ENCODE results near the gene AFG1L.

DNA sequence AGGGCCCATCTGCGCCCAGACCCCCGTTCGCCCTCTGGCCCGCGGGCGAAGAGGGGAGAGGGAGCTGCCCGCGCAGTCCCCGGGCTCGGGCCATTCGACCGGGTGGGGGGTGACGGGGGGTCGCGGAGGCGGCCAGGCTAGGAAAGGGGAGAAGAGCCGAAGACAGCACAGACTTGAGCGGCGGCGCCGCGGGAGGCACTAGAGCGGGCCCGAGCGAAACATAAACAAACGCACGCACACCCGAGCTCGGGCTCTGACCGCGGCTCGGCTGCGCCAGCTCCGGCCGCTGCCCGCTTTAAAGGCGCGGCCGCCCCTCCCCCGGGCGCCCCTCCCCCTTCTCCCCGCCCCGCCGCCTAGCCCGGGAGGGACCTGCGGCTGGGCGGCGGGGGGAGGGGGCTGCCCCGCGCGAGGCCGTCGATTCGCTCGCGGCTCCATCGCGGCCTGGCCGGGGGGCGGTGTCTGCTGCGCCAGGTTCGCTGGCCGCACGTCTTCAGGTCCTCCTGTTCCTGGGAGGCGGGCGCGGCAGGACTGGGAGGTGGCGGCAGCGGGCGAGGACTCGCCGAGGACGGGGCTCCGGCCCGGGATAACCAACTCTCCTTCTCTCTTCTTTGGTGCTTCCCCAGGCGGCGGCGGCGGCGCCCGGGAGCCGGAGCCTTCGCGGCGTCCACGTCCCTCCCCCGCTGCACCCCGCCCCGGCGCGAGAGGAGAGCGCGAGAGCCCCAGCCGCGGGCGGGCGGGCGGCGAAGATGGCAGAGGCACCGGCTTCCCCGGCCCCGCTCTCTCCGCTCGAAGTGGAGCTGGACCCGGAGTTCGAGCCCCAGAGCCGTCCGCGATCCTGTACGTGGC lies 265.8 kb downstream of the AFG1L start, which contains the start of gene FOXO3:
- no peak; the same call in 1 of the 2 replicates for TF ChIP-seq FOXJ3 (CRISPR knock-in tag; IDR thresholded peaks at IDR 0.05)
- no peak for TF ChIP-seq EZH2phosphoT487 (IDR thresholded peaks at IDR 0.05; ENCODE audit: borderline replicate concordance, low read depth)
- TF ChIP-seq, protein P1, sequence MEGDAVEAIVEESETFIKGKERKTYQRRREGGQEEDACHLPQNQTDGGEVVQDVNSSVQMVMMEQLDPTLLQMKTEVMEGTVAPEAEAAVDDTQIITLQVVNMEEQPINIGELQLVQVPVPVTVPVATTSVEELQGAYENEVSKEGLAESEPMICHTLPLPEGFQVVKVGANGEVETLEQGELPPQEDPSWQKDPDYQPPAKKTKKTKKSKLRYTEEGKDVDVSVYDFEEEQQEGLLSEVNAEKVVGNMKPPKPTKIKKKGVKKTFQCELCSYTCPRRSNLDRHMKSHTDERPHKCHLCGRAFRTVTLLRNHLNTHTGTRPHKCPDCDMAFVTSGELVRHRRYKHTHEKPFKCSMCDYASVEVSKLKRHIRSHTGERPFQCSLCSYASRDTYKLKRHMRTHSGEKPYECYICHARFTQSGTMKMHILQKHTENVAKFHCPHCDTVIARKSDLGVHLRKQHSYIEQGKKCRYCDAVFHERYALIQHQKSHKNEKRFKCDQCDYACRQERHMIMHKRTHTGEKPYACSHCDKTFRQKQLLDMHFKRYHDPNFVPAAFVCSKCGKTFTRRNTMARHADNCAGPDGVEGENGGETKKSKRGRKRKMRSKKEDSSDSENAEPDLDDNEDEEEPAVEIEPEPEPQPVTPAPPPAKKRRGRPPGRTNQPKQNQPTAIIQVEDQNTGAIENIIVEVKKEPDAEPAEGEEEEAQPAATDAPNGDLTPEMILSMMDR (IDR thresholded peaks at IDR 0.05), result no peak
- TF ChIP-seq, protein P2, sequence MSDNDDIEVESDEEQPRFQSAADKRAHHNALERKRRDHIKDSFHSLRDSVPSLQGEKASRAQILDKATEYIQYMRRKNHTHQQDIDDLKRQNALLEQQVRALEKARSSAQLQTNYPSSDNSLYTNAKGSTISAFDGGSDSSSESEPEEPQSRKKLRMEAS (IDR thresholded peaks at IDR 0.05; ENCODE audit: low read depth), result no peak; the same call in 1 of the 2 replicates
- TF ChIP-seq, protein P3, sequence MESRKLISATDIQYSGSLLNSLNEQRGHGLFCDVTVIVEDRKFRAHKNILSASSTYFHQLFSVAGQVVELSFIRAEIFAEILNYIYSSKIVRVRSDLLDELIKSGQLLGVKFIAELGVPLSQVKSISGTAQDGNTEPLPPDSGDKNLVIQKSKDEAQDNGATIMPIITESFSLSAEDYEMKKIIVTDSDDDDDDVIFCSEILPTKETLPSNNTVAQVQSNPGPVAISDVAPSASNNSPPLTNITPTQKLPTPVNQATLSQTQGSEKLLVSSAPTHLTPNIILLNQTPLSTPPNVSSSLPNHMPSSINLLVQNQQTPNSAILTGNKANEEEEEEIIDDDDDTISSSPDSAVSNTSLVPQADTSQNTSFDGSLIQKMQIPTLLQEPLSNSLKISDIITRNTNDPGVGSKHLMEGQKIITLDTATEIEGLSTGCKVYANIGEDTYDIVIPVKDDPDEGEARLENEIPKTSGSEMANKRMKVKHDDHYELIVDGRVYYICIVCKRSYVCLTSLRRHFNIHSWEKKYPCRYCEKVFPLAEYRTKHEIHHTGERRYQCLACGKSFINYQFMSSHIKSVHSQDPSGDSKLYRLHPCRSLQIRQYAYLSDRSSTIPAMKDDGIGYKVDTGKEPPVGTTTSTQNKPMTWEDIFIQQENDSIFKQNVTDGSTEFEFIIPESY (IDR thresholded peaks at IDR 0.05; ENCODE audit: borderline replicate concordance, low read depth), result no peak

All from SK-N-SH (cell line).